Fibroblast of peridontal ligament (primary cell): ENCODE results near the gene CHPF.

ENCODE experiments used
- DNase-seq: peaks from one replicate; pipeline ENCODE4 v3.0.0-alpha.2; 2010; ENCODE audit errors: extremely low read depth

CHPF gene

DNA sequence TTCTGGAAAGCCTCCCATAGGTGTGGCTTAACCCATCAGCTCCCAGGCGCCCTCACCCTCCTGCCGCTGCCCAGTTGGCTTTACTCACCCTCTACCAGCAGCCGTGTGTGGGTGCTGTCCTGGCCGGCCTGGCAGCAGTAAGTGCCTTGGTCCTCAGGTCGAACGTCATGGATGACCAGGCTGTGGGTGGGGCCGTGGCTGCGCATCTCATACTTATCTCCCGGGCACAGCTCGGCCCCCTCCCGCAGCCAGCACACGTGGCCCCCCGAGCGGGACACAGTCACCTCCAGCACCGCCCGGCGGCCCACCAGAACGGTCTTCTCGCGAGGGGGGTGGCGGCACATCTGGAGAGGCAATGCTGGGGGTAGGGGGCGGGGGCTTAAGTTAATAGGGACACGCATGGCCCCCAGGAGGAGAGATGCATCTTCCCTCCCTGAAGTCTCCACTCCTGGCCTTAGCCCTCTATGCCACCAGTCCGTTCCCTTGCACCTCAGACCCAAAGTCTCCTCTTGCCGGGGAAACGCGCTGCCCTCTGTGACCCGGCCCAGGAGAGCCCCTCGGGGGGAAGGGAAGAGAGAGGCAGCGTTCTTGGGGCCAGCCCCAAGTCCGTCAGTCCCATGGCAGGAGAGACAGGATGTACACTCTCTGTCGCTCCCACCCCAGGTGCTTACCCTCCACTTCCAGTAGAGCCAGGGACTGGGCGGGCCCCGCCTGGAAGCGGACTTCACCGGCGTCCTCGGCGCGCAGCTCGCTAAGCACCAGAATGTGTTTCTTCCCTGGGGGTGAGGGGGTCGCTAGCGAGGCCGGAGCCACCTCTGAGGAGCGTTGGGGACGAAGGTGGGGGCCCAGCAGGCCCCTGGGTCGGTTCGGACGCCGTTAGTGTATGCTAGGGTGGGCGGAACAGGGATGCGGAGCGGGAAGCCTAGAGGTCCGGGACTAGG, 8.1 kb upstream of the CHPF start:
- DNase-seq, result peak; percentile 37

GRCh38 chr2:219549619-219550018, 6.0 kb upstream of the CHPF start:
- no peak for DNase-seq

DNA sequence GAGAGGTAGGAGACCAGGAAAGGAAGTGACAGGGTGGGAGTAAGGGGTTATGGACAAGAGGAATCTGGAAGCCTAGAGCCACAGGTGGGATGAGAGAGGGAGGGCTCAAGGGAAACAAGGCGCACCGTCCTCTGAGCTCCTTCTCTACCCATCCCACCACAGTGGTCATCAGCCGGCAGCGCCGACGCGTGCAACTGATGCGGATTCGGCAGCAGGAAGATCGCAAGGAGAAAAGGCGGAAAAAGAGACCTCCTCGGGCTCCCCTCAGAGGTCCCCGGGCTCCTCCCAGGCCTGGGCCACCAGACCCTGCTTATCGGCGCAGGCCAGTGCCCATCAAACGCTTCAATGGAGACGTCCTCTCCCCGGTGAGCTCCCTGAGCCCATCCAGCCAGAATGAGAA, 5.4 kb upstream of the CHPF start:
- no peak for DNase-seq

GRCh38 chr2:219547621-219548020, 4.0 kb upstream of the CHPF start:
- no peak for DNase-seq

- no peak for DNase-seq
Observed at GRCh38 chr2:219545943-219546352, 2.3 kb upstream of the CHPF start.

DNA sequence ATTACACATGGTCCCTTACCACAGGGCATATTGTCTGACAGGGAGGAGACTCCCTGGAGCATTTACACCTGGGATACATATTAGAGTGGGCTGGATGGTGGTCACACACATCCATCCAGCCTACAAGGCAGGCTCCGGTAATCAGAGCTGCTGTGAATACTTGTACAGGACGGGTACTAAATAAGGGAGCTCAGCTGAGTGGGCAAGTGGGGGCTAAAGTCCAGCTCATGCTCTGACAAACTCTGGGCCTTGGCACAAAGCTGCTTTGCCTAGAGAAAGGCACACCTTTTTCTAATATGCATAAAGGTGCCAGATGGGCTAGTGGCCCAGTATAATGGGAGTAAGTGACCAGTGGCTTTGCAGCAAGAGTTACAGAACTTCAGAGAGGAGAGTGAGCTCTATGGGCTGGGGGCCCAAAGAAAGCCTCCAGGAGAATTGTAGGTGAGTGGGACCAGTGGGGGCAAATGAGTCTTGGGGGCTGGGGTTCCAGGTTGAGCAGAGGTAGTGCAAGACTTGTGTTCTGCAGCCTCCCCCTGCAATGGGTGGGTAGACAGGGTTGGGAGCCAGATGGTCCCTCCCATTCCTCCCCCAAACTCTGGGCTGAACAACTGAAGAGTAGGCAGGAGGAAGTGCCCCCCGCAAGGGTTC, 1.8 kb upstream of the CHPF start:
- no peak for DNase-seq

DNA sequence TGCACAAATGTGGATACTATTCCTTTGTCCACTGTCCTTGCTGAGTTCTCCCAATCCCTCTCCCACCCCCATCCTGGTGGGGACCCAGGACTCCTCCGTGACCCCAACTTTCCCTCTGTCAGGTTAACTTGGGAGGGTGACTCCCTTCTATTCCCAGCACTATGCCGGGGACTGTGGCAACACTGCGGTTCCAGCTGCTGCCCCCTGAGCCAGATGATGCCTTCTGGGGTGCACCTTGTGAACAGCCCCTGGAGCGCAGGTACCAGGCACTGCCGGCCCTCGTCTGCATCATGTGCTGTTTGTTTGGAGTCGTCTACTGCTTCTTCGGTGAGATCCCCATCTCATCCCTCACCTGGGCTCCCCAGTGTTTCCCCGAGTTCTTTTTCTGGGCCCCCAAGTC, 958 bp upstream of the CHPF start:
- no peak for DNase-seq

GRCh38 chr2:219542931-219543595, 546 bp downstream of the CHPF start:
- DNase-seq, result peak; percentile 14

DNA sequence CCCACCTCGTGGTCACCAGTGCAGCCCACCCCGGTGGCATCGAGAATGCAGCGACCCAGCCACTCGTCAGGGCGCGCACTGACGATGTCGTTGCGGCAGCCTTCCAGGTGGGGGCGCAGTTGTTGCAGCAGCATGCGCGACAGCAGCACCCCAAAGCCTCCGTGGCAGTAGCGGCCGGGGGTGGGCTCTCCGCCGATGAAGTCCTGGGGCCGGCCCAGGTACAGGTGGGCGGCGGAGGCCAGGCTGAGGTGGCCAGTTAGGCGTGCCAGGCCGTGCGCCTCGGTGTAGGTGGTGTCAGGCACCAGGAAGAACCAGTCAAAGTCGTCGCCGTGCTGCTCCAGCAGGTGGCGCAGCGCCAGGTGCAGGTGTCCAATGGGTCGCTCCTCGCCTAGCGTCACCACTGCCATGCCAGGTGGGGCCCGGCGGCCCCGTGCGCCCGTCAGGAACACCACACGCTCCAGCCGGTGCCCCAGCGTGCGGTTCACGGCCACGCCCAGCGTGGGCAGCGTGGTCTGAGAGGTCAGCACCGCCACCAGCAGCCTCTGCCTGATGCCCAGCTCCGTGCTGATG, 1.9 kb downstream of the CHPF start:
- peak; percentile 40 for DNase-seq

DNA sequence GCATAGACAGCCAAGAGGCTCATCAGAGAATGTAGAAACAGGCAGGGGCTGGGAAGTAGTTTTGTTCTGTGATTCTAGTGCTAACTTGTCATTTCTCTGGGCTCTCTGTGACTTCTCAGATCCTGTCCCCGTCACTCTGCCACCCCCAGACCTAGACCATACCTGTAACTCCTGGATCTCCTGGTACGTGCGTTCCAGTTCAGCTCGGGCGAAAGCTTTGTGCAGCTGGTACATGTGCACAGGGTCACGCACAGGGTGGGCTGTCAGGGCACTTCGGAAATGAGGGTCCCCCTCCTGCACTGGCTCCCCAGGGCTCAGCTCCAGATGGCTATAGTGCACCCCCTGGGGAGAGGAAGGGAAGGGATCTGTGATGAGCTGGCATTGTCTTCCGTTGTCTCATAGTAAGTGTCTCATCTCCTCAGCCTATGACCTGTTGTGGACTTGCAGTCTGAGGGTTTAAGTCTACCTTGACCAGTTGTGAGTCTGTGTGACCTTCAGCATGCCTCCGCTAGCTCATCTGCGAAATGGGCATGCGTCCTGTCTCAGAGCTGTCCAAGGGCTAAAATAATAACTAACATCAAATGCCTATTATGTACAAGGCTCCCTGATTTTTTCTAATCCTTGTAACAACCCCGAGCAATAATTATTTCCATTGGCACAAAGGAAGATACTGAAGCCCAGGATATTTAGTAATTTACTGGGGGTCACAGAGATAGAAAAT, 2.7 kb downstream of the CHPF start:
- DNase-seq, result no peak

GRCh38 chr2:219539926-219540678, 3.5 kb downstream of the CHPF start:
- no peak for DNase-seq

- DNase-seq, result no peak
Observed at GRCh38 chr2:219538956-219539788, 4.4 kb downstream of the CHPF start.

- no peak for DNase-seq
Observed at GRCh38 chr2:219538504-219538951, 5.1 kb downstream of the CHPF start.

DNA sequence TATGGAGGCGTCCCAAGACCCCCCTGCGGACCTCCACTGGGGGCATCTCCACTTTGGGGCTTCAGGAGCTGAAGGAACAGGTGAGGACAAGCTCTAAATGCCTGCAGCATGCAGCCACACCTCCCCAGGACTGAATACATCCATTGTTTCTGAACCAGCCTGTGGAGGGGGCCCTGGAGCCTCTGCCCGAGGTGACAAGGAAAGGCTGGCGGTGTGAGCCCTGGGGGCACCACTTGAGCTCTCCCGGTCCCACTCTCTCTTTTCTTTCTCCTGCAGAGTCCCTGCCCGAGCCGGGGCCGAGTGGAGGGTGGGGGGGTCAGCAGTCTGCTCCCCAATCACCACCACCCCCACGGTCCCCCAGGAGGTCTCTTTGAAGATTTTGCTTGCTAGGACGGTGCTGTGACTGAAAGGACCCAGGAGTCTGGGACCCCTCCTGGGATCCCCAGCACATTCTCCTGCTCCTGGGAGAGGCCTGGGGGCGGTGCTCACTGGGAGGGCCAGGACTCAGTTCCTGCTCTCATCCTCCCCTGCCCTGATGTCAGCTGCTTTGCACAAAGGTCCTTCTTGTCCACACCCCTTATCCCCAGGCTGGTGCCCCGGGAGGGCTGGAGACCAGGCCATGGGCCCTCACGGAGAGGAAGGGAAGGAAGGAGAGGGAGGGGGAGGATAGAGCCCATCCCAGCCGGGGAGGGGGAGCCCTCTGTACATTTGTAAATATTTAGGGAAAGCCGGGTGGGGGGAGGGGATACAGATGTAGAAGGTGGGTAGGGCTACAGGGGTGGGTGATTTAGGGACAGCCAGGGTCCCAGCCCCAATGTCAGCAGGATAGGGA, 5.7 kb downstream of the CHPF start:
- no peak for DNase-seq

GRCh38 chr2:219536967-219537366, 6.6 kb downstream of the CHPF start:
- DNase-seq, result no peak

DNA sequence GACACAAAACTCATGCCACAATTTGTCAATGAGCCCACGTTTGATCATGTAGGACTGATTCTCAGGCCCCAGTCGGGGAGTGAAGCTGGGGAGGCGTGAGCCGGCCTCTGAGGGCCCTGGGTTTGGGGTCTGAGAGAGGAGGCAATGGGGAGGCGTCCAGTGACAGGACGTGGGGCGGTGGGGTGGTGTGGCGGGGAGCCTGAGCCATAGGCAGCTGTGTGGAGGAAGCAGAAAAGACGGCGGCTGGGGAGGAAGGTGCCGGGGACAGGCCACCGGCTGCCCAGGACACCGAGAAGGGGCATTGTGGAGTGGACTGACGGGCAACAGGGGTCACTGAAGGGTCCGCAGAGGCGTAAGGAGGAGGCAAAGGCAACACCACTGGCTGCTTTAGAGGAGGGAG, 7.2 kb downstream of the CHPF start:
- no peak for DNase-seq

DNA sequence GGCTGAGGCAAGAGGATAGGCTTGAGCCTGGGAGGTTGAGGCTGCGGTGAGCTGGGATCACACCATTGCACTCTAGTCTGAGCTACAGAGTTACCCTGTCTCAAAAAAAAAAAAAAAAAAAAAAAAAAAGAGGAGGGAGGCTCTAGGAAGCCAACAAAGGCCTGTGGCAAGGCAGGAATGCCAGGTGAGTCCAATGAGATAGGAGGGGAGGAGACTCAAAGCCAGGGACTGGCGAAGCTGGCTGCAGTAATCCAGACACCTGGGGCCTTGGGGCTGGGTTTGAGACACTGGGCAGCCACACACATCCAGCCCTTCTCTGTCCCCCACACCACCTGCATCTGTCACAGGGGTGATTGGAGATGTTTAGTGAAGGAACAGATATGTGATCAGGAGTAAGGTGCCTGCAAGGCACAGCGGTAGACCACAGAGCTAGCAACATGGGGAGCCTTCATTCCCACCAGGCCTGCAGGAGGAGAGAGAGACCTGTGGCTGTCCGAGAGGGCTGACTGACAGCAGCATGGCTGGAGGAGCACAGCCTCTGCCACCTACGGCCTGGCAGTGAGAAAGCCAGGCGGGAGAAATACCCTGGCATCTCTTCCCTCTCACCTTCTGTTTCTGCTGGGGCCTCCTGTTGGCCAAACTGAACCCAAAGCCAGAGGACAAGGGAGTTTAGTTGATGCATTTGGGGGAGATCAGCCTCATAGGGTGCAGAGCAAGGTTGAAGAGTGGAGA, 9.5 kb downstream of the CHPF start:
- no peak for DNase-seq

DNA sequence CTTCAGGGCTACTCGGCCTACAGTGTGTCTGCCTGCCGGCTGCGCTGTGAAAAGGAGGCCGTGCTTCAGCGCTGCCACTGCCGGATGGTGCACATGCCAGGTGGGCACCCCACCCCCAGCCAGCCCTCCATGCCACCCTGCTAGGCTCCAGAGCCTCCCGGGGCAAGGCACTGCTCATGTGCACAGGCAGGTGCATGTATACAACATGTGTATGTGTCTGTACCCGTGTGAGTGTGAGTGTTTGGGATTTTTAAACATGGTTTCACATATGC, 11.3 kb downstream of the CHPF start:
- DNase-seq, result no peak
